Liver (tissue), 3 donors: ENCODE measurements around the gene MYO3B.

Experiments used
- FOXA2 ChIP-seq: IDR thresholded peaks from 2 replicates; pipeline ENCODE4 v1.6.1; 2016; ENCODE audit warnings: antibody characterized with exemption
- NR2F2 ChIP-seq: IDR thresholded peaks from 2 replicates; pipeline ENCODE4 v1.6.1; 2016; ENCODE audit warnings: antibody characterized with exemption
- REST ChIP-seq: IDR thresholded peaks from 2 replicates; pipeline ENCODE4 v1.6.1; 2016; ENCODE audit warnings: antibody characterized with exemption, mild to moderate bottlenecking
- SP1 ChIP-seq: IDR thresholded peaks from 2 replicates; pipeline ENCODE4 v1.6.1; 2018; ENCODE audit warnings: antibody characterized with exemption, mild to moderate bottlenecking
- TAF1 ChIP-seq: conservative IDR thresholded peaks from 2 replicates; pipeline ENCODE4 v1.6.1; 2016; ENCODE audit warnings: antibody characterized with exemption, mild to moderate bottlenecking
- TF ChIP-seq, protein P1 (sequence below): fragments of 150-350 bp; IDR thresholded peaks from 2 replicates; pipeline ENCODE4 v1.5.1; 2017; ENCODE audit warnings: improper control_type of control experiment, low read depth, low read length; ENCODE audit not compliant: missing input control
- TF ChIP-seq, protein P2 (sequence below): IDR thresholded peaks from 2 replicates; pipeline ENCODE4 v1.6.1; 2016; ENCODE audit warnings: antibody characterized with exemption
- TF ChIP-seq, protein P3 (sequence below): IDR thresholded peaks from 2 replicates; pipeline ENCODE4 v1.6.1; 2016; ENCODE audit warnings: antibody characterized with exemption
- donor health status: healthy.
- donor health status: healthy.

GRCh38 chr2:170201734-170202393, 23.9 kb downstream of the MYO3B start:
- TF ChIP-seq TAF1, result no peak
- TF ChIP-seq, protein P1, sequence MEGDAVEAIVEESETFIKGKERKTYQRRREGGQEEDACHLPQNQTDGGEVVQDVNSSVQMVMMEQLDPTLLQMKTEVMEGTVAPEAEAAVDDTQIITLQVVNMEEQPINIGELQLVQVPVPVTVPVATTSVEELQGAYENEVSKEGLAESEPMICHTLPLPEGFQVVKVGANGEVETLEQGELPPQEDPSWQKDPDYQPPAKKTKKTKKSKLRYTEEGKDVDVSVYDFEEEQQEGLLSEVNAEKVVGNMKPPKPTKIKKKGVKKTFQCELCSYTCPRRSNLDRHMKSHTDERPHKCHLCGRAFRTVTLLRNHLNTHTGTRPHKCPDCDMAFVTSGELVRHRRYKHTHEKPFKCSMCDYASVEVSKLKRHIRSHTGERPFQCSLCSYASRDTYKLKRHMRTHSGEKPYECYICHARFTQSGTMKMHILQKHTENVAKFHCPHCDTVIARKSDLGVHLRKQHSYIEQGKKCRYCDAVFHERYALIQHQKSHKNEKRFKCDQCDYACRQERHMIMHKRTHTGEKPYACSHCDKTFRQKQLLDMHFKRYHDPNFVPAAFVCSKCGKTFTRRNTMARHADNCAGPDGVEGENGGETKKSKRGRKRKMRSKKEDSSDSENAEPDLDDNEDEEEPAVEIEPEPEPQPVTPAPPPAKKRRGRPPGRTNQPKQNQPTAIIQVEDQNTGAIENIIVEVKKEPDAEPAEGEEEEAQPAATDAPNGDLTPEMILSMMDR, result no peak
- TF ChIP-seq, protein P2, sequence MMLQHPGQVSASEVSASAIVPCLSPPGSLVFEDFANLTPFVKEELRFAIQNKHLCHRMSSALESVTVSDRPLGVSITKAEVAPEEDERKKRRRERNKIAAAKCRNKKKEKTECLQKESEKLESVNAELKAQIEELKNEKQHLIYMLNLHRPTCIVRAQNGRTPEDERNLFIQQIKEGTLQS, result no peak
- TF ChIP-seq, protein P3, sequence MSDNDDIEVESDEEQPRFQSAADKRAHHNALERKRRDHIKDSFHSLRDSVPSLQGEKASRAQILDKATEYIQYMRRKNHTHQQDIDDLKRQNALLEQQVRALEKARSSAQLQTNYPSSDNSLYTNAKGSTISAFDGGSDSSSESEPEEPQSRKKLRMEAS, result no peak
- no peak for TF ChIP-seq REST
- TF ChIP-seq SP1, result no peak
- no peak for TF ChIP-seq FOXA2
- no peak for TF ChIP-seq NR2F2
